HEK293 (cell line): ENCODE measurements around the gene FBXL15.

Experiments
- CTCF ChIA-PET: fragments of 350-600 bp; formaldehyde crosslinking; extraction: SDS; loops from one replicate; lab custom pipeline; 2021; ENCODE audit warnings: antibody characterized with exemption; lab: Yijun Ruan, JAX
- POLR2A ChIA-PET: fragments of 300-600 bp; formaldehyde crosslinking; extraction: SDS; loops from one replicate; lab custom pipeline; 2020; ENCODE audit warnings: antibody characterized with exemption, inconsistent platforms; lab: Yijun Ruan, JAX
- H3K27ac ChIP-seq: fragments of 200-500 bp; sonication (Bioruptor generic); 2 replicates; pipeline ENCODE4 v1.5.1; 2014; ENCODE audit warnings: low read depth, low read length, control low read depth, inconsistent platforms; ENCODE audit errors: extremely low read depth
- H3K36me3 ChIP-seq, 2 experiments: fragments of 200-500 bp in 1 of 2; sonication (Bioruptor generic) in 1 of 2; 1 replicate in 1 of 2; 2 replicates in 1 of 2; pipeline ENCODE4 v1.5.1; 2014 to 2017; ENCODE audit warnings: inconsistent platforms in 2 of 2, low read length in 2 of 2; ENCODE audit not compliant: control insufficient read depth in 2 of 2, insufficient read depth in 1 of 2
- H3K4me1 ChIP-seq: fragments of 200-500 bp; sonication (Bioruptor generic); 2 replicates; pipeline ENCODE4 v1.5.1; 2014; ENCODE audit warnings: mild to moderate bottlenecking, low read length, inconsistent platforms; ENCODE audit not compliant: control insufficient read depth, insufficient read depth
- H3K4me3 ChIP-seq: 2 replicates; pipeline ENCODE4 v1.5.1; 2011; ENCODE audit warnings: low read depth, mild to moderate bottlenecking, control low read depth, low read length, moderate library complexity
- H3K9me3 ChIP-seq: fragments of 200-500 bp; sonication (Bioruptor generic); 2 replicates; pipeline ENCODE4 v1.5.1; 2014; ENCODE audit warnings: low read depth, low read length, inconsistent platforms; ENCODE audit not compliant: control insufficient read depth, insufficient read depth
- HOXC10 ChIP-seq: sonication (generic); formaldehyde crosslinking; IDR thresholded peaks from 2 replicates; pipeline ENCODE4 v1.8.1; 2023; ENCODE audit warnings: mild to moderate bottlenecking, missing genetic modification reagents
- IKZF3 ChIP-seq: fragments of 450-650 bp; IDR thresholded peaks from 2 replicates; pipeline ENCODE4 v1.5.0; 2018; ENCODE audit warnings: missing biosample characterization, mild to moderate bottlenecking, missing genetic modification characterization, moderate library complexity
- KLF16 ChIP-seq: fragments of 450-650 bp; formaldehyde crosslinking; IDR thresholded peaks from 2 replicates; pipeline ENCODE4 v1.5.1; 2017; ENCODE audit warnings: missing biosample characterization, missing genetic modification characterization
- KLF9 ChIP-seq: fragments of 450-650 bp; formaldehyde crosslinking; IDR thresholded peaks from 2 replicates; pipeline ENCODE4 v1.5.1; 2016; ENCODE audit warnings: missing biosample characterization, missing genetic modification characterization, low read depth
- MEIS1 ChIP-seq: sonication (generic); formaldehyde crosslinking; IDR thresholded peaks from 2 replicates; pipeline ENCODE4 v1.8.1; 2022; ENCODE audit warnings: missing genetic modification reagents, mild to moderate bottlenecking, borderline replicate concordance
- OVOL3 ChIP-seq: fragments of 450-650 bp; formaldehyde crosslinking; IDR thresholded peaks from 2 replicates; pipeline ENCODE4 v1.5.1; 2016; ENCODE audit warnings: missing biosample characterization, missing genetic modification characterization
- PRDM2 ChIP-seq: fragments of 450-650 bp; formaldehyde crosslinking; IDR thresholded peaks from 2 replicates; pipeline ENCODE4 v1.5.1; 2016; ENCODE audit warnings: missing biosample characterization, missing genetic modification characterization, borderline replicate concordance
- REST ChIP-seq: fragments of 450-650 bp; formaldehyde crosslinking; IDR thresholded peaks from 2 replicates; pipeline ENCODE4 v1.5.1; 2016; ENCODE audit warnings: missing biosample characterization, missing genetic modification characterization
- TCF7L2 ChIP-seq: IDR thresholded peaks from 2 replicates; pipeline ENCODE4 v1.6.1; 2011; ENCODE audit warnings: low read depth, mild to moderate bottlenecking, inconsistent platforms, low read length, moderate library complexity, borderline replicate concordance
- ZBTB1 ChIP-seq: fragments of 450-650 bp; formaldehyde crosslinking; IDR thresholded peaks from 2 replicates; pipeline ENCODE4 v1.5.1; 2016; ENCODE audit warnings: missing biosample characterization, missing genetic modification characterization
- ZBTB20 ChIP-seq: fragments of 450-650 bp; formaldehyde crosslinking; IDR thresholded peaks from 2 replicates; pipeline ENCODE4 v1.5.1; 2016; ENCODE audit warnings: missing biosample characterization, missing genetic modification characterization
- ZBTB48 ChIP-seq: fragments of 450-650 bp; formaldehyde crosslinking; IDR thresholded peaks from 2 replicates; pipeline ENCODE4 v1.5.1; 2016; ENCODE audit warnings: missing biosample characterization, missing genetic modification characterization
- ZNF132 ChIP-seq: fragments of 450-650 bp; formaldehyde crosslinking; IDR thresholded peaks from 2 replicates; pipeline ENCODE4 v1.5.1; 2017; ENCODE audit warnings: missing biosample characterization, missing genetic modification characterization, borderline replicate concordance
- ZNF146 ChIP-seq: fragments of 450-650 bp; formaldehyde crosslinking; IDR thresholded peaks from 2 replicates; pipeline ENCODE4 v1.5.1; 2016; ENCODE audit warnings: missing biosample characterization, missing genetic modification characterization
- ZNF2 ChIP-seq: fragments of 450-650 bp; formaldehyde crosslinking; IDR thresholded peaks from 2 replicates; pipeline ENCODE4 v1.5.1; 2016; ENCODE audit warnings: missing biosample characterization, missing genetic modification characterization
- ZNF391 ChIP-seq: fragments of 450-650 bp; formaldehyde crosslinking; IDR thresholded peaks from 2 replicates; pipeline ENCODE4 v1.5.1; 2016; ENCODE audit warnings: low read depth, missing biosample characterization, missing genetic modification characterization, borderline replicate concordance
- ZNF600 ChIP-seq: fragments of 450-650 bp; formaldehyde crosslinking; IDR thresholded peaks from 2 replicates; pipeline ENCODE4 v1.5.1; 2016; ENCODE audit warnings: missing biosample characterization, missing genetic modification characterization
- ZNF623 ChIP-seq: fragments of 450-650 bp; formaldehyde crosslinking; IDR thresholded peaks from 2 replicates; pipeline ENCODE4 v1.5.1; 2016; ENCODE audit warnings: missing biosample characterization, missing genetic modification characterization
- ZNF670 ChIP-seq: fragments of 450-650 bp; formaldehyde crosslinking; IDR thresholded peaks from 2 replicates; pipeline ENCODE4 v1.5.1; 2016; ENCODE audit warnings: missing biosample characterization, missing genetic modification characterization, low read depth
- ZNF76 ChIP-seq: fragments of 450-650 bp; formaldehyde crosslinking; IDR thresholded peaks from 2 replicates; pipeline ENCODE4; 2016; ENCODE audit warnings: low read depth, missing biosample characterization, missing genetic modification characterization, borderline replicate concordance
- ZNF776 ChIP-seq: fragments of 450-650 bp; formaldehyde crosslinking; IDR thresholded peaks from 2 replicates; pipeline ENCODE4 v1.5.0; 2017; ENCODE audit warnings: missing biosample characterization, missing genetic modification characterization, borderline replicate concordance
- ZSCAN4 ChIP-seq: fragments of 450-650 bp; formaldehyde crosslinking; IDR thresholded peaks from 2 replicates; pipeline ENCODE4 v1.5.1; 2017; ENCODE audit warnings: missing biosample characterization, missing genetic modification characterization
- ZSCAN5A ChIP-seq: fragments of 450-650 bp; formaldehyde crosslinking; IDR thresholded peaks from 2 replicates; pipeline ENCODE4 v1.5.1; 2016; ENCODE audit warnings: missing biosample characterization, missing genetic modification characterization

The FBXL15 gene

GRCh38 chr10:102394079-102394800 lies 26.4 kb upstream of the FBXL15 start:
- Histone ChIP-seq H3K4me1 (peaks cover 5% of the 10 kb centered on the region; the same call in 1 of the 2 replicates), H3K4me3 (peak overlapping the region; percentile 58), H3K27ac (no peak overlapping the region; the same call in 1 of the 2 replicates), H3K9me3 (no peaks in the 10 kb centered on the region), H3K36me3 (peaks cover 0 to 11% of the 10 kb centered on the region in 2 experiments; a peak in 1 of 3 replicates)
- ChIA-PET CTCF (interaction anchor here (0.6 to 4.5 kb wide), 27 partner anchors 11 to 284 kb away, joined by 3 to 57 read pairs (median 4); partner anchors contain the start of genes CUEDC2 and FBXL15), POLR2A (interaction anchor here (0.5 to 2.4 kb wide), 7 partner anchors 9 to 262 kb away, joined by 3 to 8 read pairs (median 3); partner anchors contain the start of genes CUEDC2 and FBXL15)
- no peak; the same call in 1 of the 2 replicates for TF ChIP-seq KLF9 (tag by site-specific recombination)
- TF ChIP-seq ZBTB48 (tag by site-specific recombination): peak; percentile 68
- TF ChIP-seq ZNF391 (tag by site-specific recombination): peak; percentile 71; the same call in 1 of the 2 replicates
- no peak for TF ChIP-seq MEIS1 (CRISPR knock-in tag)
- no peak for TF ChIP-seq PRDM2 (tag by site-specific recombination)
- peak; percentile 50; the same call in 1 of the 2 replicates for TF ChIP-seq IKZF3
- TF ChIP-seq ZNF132 (tag by site-specific recombination): no peak
- TF ChIP-seq KLF16: peak; percentile 55
- TF ChIP-seq ZSCAN4 (tag by site-specific recombination): 0 out of 2 replicates have a peak, but pooled peaks have one; percentile 67
- TF ChIP-seq ZSCAN5A (tag by site-specific recombination): no peak
- 0 out of 2 replicates have a peak, but pooled peaks have one; percentile 3 for TF ChIP-seq ZNF623 (tag by site-specific recombination)
- no peak for TF ChIP-seq ZNF670 (tag by site-specific recombination)
- peak; percentile 25; the same call in 1 of the 2 replicates for TF ChIP-seq ZBTB1 (tag by site-specific recombination)
- peak; percentile 11; the same call in 1 of the 2 replicates for TF ChIP-seq ZNF146 (tag by site-specific recombination)
- TF ChIP-seq ZNF76 (tag by site-specific recombination): peak; percentile 75; the same call in 1 of the 2 replicates
- TF ChIP-seq OVOL3: peak; percentile 16; the same call in 1 of the 2 replicates
- TF ChIP-seq ZBTB20 (tag by site-specific recombination): peak; percentile 89
- TF ChIP-seq TCF7L2: no peak
- no peak for TF ChIP-seq ZNF600 (tag by site-specific recombination)
- peak; percentile 55 for TF ChIP-seq ZNF2 (tag by site-specific recombination)
- TF ChIP-seq ZNF776 (tag by site-specific recombination): no peak
- peak; percentile 97 for TF ChIP-seq REST (tag by site-specific recombination)
- no peak for TF ChIP-seq HOXC10 (CRISPR knock-in tag)
